ENCODE measurements around the gene ANXA2.
A peak's percentile ranks its signal among the peaks of the same experiment; 100 is the strongest.

ANXA2 gene

GRCh38 chr15:60397772-60398445, at the start of gene ANXA2:
TSS of gene ANXA2 (minus strand) at chr15:60397986. CDS start at chr15:60386075, 11,911 bp downstream.
- peak; percentile 95 for DNase-seq (ENCODE audit: low spot score)
- no peak for TF ChIP-seq CTCF (IDR thresholded peaks at IDR 0.05; ENCODE audit: extremely low read depth, missing control alignments)

- no peak for DNase-seq (ENCODE audit: low spot score)
- peak; percentile 18 for TF ChIP-seq CTCF (IDR thresholded peaks at IDR 0.05; ENCODE audit: extremely low read depth, missing control alignments)
Observed at GRCh38 chr15:60444289-60444912, 46.6 kb upstream of the ANXA2 start.

- no peak for DNase-seq (ENCODE audit: low spot score)
- no peak for TF ChIP-seq CTCF (IDR thresholded peaks at IDR 0.05; ENCODE audit: extremely low read depth, missing control alignments)
Observed at GRCh38 chr15:60442763-60443162, 45.0 kb upstream of the ANXA2 start.

DNA sequence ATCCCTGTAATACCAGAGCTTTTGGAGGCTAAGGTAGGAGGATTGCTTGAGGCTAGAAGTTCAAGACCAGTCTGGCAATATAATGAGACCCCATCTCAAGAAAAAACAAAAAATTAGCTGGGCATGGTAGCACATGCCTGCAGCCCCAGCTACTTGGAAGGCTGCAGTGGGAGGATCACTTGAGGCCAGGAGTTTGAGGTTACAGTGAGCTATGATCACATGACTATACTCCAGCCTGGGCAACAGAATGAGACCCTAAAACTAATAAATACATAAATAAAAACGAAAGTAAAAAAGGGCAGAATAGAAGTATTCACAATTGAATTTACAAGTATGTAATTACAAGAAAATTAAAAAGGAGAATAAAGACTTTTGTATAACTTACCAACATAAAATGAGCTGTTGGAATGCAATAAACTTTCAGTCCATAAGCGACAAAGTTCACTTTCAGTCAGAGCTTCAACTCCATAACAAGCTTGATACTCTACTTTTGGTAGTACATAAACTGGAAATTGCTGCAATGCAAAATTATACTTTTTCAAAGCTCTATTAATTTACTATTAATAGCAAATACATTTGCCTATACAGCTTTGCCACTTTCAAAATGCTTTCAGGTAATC, 44.4 kb upstream of the ANXA2 start:
- no peak for DNase-seq (ENCODE audit: low spot score)
- no peak for TF ChIP-seq CTCF (IDR thresholded peaks at IDR 0.05; ENCODE audit: extremely low read depth, missing control alignments)

DNA sequence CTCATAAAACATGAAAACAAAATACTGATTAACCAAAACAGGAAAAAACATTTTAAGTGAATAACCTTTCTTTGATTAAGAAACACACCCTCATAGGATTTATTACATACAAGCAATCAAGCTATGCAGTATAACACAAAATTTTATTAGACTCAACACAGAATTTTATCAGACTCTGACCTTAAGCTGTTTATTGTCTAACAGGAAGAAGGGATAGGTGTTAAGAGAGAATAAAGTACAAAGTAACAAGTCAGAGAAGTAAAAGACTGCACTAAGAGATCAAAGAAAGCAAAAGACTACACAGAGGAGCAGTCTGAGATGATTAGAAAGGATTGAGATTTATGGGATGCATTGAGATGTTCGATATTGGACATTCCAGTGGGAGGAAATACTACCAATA, 43.5 kb upstream of the ANXA2 start:
- no peak for DNase-seq (ENCODE audit: low spot score)
- no peak for TF ChIP-seq CTCF (IDR thresholded peaks at IDR 0.05; ENCODE audit: extremely low read depth, missing control alignments)

GRCh38 chr15:60438646-60439045, 40.9 kb upstream of the ANXA2 start:
- DNase-seq (ENCODE audit: low spot score): no peak
- no peak for TF ChIP-seq CTCF (IDR thresholded peaks at IDR 0.05; ENCODE audit: extremely low read depth, missing control alignments)

DNA sequence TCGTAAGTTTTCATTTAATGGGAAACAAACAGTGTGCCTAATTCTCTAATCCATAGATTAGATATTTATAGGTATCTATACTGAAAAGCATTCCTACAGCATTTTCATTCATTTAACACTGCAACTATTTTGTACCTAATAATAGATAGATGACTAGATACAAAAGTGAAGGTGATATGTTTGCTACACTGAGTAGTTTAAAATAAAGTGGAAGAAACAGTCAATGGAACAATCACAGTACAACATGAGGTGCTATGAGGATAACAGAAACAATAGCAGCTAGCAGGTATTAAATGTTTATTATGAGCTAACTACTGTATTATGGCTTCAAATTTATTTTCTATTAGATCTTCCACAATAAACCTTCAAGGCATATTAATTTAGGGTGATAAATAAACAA, 31.1 kb upstream of the ANXA2 start:
- no peak for DNase-seq (ENCODE audit: low spot score)
- no peak for TF ChIP-seq CTCF (IDR thresholded peaks at IDR 0.05; ENCODE audit: extremely low read depth, missing control alignments)

All from GM20000 (cell line).